K562 (cell line): ENCODE measurements around the gene SMG9. TPM values are rescaled to one million over a fixed set of nuclear protein-coding genes. Genes with fewer than 3 reads are reported as not detected.

Source experiments
- GATAD2A ChIP-seq: fragments of 450-650 bp; IDR thresholded peaks from 2 replicates; pipeline ENCODE4 v1.6.1; 2017
- SLC30A9 ChIP-seq: fragments of 250-450 bp; sonication (Bioruptor Pico); IDR thresholded peaks from 2 replicates; pipeline ENCODE4 v1.8.0; 2022; ENCODE audit warnings: mild to moderate bottlenecking, moderate library complexity
- TAF7 ChIP-seq: fragments of 450-650 bp; IDR thresholded peaks from 2 replicates; pipeline ENCODE4 v1.6.1; 2016; ENCODE audit warnings: missing genetic modification characterization, missing compliant biosample characterization
- TRIM24 ChIP-seq, 2 experiments: fragments of 450-650 bp; IDR thresholded peaks; 2 replicates each; pipeline ENCODE4 v1.6.1; 2016
- WHSC1 ChIP-seq: IDR thresholded peaks from one replicate; pipeline ENCODE4 v1.6.1; 2012; ENCODE audit warnings: low read length, control low read depth, inconsistent platforms
- ZBTB8A ChIP-seq: fragments of 450-650 bp; IDR thresholded peaks from 2 replicates; pipeline ENCODE4 v1.6.1; 2018; ENCODE audit warnings: mild to moderate bottlenecking, moderate library complexity; ENCODE audit not compliant: partially characterized antibody
- ZC3H4 ChIP-seq: sonication (generic); formaldehyde crosslinking; IDR thresholded peaks from 2 replicates; pipeline ENCODE4 v1.9.0; 2021; ENCODE audit warnings: missing genetic modification reagents, borderline replicate concordance
- ZKSCAN8 ChIP-seq: fragments of 200-800 bp; sonication (Bioruptor generic); IDR thresholded peaks from 2 replicates; pipeline ENCODE4 v1.6.1; 2016; ENCODE audit warnings: missing genetic modification characterization, missing compliant biosample characterization
- ZNF57 ChIP-seq: fragments of 450-650 bp; formaldehyde crosslinking; IDR thresholded peaks from 2 replicates; pipeline ENCODE4 v1.4.0; 2020; ENCODE audit warnings: mild to moderate bottlenecking, moderate library complexity
- ZNF586 ChIP-seq: fragments of 450-650 bp; formaldehyde crosslinking; conservative IDR thresholded peaks from 2 replicates; pipeline ENCODE4 v1.4.0; 2020; ENCODE audit warnings: mild to moderate bottlenecking, moderate library complexity
- ZNF780A ChIP-seq: fragments of 250-450 bp; sonication (Bioruptor Pico); IDR thresholded peaks from 2 replicates; pipeline ENCODE4 v1.5.0; 2021; ENCODE audit warnings: mild to moderate bottlenecking
- polyA plus RNA-seq, 8 experiments: library from polyadenylated mRNA; depleted of rRNA in 4 of 8; stranded (reverse) in 5 of 8; unstranded in 3 of 8; fragments of >200 nt; fragmentation: Nextera tagmentation in 2 of 8; fragmentation: Illumina TruSeq in 1 of 8; extraction: Ambion mirVana in 2 of 8; extraction: Trizol in 1 of 8; gene quantifications; 2 replicates each; pipeline versions ENCODE4 v1.2.1 to v1.2.3, GENCODE V29; 2011 to 2014; ENCODE audit warnings: inconsistent platforms in 1 of 8, missing spikeins in 1 of 8
- total RNA-seq, 7 experiments: library from RNA; depleted of rRNA in 6 of 7; stranded (reverse); fragments of >200 nt in 6 of 7; fragmentation: Illumina TruSeq in 2 of 7; extraction: Trizol in 2 of 7; gene quantifications; 2 replicates each; pipeline versions ENCODE4 v1.2.1 to v1.2.3, GENCODE V29; 2011 to 2021; ENCODE audit warnings: low replicate concordance in 1 of 7
- TF ChIP-seq, protein P1 (sequence below), 2 experiments: fragments of 250-450 bp in 1 of 2; fragments of 450-650 bp in 1 of 2; sonication (Bioruptor Pico) in 1 of 2; IDR thresholded peaks; 2 replicates each; pipeline versions ENCODE4 v1.6.1 to v1.8.0; 2016 to 2021; ENCODE audit warnings: mild to moderate bottlenecking in 2 of 2, moderate library complexity in 2 of 2, missing compliant biosample characterization in 1 of 2, missing genetic modification characterization in 1 of 2
- TF ChIP-seq, protein P2 (sequence below), 2 experiments: fragments of 450-650 bp; formaldehyde crosslinking in 1 of 2; IDR thresholded peaks; 2 replicates each; pipeline versions ENCODE4 v1.4.0 to v1.6.1; 2014 to 2020; ENCODE audit warnings: mild to moderate bottlenecking in 2 of 2, borderline replicate concordance in 1 of 2, low read depth in 1 of 2
- TF ChIP-seq, protein P3 (sequence below): fragments of 250-450 bp; sonication (Bioruptor Pico); IDR thresholded peaks from 2 replicates; pipeline ENCODE4 v1.9.0; 2021; ENCODE audit warnings: mild to moderate bottlenecking, inconsistent platforms
- TF ChIP-seq, protein P4 (sequence below): fragments of 250-450 bp; sonication (Bioruptor Pico); IDR thresholded peaks from 2 replicates; pipeline ENCODE4 v1.8.0; 2021; ENCODE audit warnings: borderline replicate concordance, mild to moderate bottlenecking, moderate library complexity; ENCODE audit not compliant: poor library complexity, severe bottlenecking

Gene SMG9
- total and polyA plus RNA-seq, 9 of the 15 experiments (the other 6 are each of a cell fraction or from before 2014, with no cell fraction given) = 1.7 to 79.7 (median 40.2) TPM

DNA sequence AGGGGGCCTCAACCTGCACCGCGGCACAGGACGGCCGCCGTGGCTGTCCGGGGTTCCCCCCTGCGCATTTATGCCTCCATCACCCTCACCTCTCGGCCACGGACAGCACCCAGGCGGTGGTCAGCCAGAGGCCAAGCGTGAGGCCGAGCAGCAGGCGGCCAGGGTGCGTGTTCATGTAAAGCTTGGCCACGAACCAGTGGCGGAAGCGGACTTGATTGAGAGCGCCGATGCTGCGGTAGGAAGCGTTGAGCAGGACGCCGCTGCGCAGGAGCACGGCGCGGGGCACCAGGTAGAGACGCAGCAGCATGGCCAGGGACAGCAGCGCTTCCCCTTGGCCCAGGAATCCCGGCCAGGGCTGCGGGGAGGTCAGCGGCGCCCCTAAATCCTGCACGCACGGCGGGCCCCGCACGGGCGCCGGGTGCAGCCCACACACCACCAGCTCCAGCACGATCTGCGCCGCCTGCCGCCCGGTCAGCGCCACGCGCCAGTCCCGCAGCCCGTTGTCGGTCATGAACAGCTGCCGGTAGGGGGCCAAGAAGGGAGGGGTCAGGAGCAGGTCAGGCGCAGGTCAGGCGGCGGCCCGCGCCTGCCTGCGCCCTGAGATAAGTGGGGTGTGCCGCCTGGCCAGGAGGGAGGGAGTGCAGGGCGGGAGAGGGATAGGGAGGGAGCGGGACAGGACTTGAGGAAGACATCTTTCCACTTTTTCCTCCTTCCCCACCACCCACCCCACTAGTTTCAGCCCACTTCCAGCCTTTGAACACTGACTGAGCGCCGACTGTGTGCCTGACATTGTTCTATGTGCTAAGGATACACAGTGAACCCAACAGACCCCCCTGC, 19.6 kb upstream of the SMG9 start (continued):
- TF ChIP-seq ZKSCAN8 = peak; percentile 97
- no peak for TF ChIP-seq ZNF780A (CRISPR knock-in tag)
- TF ChIP-seq, protein P1, sequence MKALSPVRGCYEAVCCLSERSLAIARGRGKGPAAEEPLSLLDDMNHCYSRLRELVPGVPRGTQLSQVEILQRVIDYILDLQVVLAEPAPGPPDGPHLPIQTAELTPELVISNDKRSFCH (CRISPR knock-in tag; IDR thresholded peaks at IDR 0.05) = no peak
- TF ChIP-seq, protein P1 (tag; IDR thresholded peaks at IDR 0.05) = peak; percentile 95
- TF ChIP-seq, protein P2, sequence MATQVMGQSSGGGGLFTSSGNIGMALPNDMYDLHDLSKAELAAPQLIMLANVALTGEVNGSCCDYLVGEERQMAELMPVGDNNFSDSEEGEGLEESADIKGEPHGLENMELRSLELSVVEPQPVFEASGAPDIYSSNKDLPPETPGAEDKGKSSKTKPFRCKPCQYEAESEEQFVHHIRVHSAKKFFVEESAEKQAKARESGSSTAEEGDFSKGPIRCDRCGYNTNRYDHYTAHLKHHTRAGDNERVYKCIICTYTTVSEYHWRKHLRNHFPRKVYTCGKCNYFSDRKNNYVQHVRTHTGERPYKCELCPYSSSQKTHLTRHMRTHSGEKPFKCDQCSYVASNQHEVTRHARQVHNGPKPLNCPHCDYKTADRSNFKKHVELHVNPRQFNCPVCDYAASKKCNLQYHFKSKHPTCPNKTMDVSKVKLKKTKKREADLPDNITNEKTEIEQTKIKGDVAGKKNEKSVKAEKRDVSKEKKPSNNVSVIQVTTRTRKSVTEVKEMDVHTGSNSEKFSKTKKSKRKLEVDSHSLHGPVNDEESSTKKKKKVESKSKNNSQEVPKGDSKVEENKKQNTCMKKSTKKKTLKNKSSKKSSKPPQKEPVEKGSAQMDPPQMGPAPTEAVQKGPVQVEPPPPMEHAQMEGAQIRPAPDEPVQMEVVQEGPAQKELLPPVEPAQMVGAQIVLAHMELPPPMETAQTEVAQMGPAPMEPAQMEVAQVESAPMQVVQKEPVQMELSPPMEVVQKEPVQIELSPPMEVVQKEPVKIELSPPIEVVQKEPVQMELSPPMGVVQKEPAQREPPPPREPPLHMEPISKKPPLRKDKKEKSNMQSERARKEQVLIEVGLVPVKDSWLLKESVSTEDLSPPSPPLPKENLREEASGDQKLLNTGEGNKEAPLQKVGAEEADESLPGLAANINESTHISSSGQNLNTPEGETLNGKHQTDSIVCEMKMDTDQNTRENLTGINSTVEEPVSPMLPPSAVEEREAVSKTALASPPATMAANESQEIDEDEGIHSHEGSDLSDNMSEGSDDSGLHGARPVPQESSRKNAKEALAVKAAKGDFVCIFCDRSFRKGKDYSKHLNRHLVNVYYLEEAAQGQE (IDR thresholded peaks at IDR 0.05; ENCODE audit: borderline replicate concordance) = peak; percentile 81
- TF ChIP-seq, protein P2 (CRISPR knock-in tag; IDR thresholded peaks at IDR 0.05; ENCODE audit: low read depth) = peak; percentile 15; the same call in 1 of the 2 replicates
- no peak for TF ChIP-seq ZNF57 (CRISPR knock-in tag)
- TF ChIP-seq, protein P3, sequence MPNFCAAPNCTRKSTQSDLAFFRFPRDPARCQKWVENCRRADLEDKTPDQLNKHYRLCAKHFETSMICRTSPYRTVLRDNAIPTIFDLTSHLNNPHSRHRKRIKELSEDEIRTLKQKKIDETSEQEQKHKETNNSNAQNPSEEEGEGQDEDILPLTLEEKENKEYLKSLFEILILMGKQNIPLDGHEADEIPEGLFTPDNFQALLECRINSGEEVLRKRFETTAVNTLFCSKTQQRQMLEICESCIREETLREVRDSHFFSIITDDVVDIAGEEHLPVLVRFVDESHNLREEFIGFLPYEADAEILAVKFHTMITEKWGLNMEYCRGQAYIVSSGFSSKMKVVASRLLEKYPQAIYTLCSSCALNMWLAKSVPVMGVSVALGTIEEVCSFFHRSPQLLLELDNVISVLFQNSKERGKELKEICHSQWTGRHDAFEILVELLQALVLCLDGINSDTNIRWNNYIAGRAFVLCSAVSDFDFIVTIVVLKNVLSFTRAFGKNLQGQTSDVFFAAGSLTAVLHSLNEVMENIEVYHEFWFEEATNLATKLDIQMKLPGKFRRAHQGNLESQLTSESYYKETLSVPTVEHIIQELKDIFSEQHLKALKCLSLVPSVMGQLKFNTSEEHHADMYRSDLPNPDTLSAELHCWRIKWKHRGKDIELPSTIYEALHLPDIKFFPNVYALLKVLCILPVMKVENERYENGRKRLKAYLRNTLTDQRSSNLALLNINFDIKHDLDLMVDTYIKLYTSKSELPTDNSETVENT = peak; percentile 83
- TF ChIP-seq ZNF586 (CRISPR knock-in tag) = 0 out of 2 replicates have a peak, but pooled peaks have one; percentile 17
- no peak for TF ChIP-seq ZC3H4 (CRISPR knock-in tag)
- peak; percentile 83 to 93 for TF ChIP-seq TRIM24 (IDR thresholded peaks at IDR 0.05)
- no peak for TF ChIP-seq ZBTB8A
- TF ChIP-seq GATAD2A = peak; percentile 98
- 0 out of 2 replicates have a peak, but pooled peaks have one; percentile 32 for TF ChIP-seq SLC30A9 (CRISPR knock-in tag)
- no peak for TF ChIP-seq TAF7 (tag)
- TF ChIP-seq WHSC1 = no peak
- TF ChIP-seq, protein P4, sequence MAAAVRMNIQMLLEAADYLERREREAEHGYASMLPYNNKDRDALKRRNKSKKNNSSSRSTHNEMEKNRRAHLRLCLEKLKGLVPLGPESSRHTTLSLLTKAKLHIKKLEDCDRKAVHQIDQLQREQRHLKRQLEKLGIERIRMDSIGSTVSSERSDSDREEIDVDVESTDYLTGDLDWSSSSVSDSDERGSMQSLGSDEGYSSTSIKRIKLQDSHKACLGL = no peak
